Measurements from ENCODE around the gene DGCR2.
A peak's percentile ranks its signal among the peaks of the same experiment; 100 is the strongest.
"Not testable (repeated sequence)": the region's sequence is repeated elsewhere in the genome, so short reads cannot be mapped to it uniquely, and the experiment has no call there.

The DGCR2 gene

DNA sequence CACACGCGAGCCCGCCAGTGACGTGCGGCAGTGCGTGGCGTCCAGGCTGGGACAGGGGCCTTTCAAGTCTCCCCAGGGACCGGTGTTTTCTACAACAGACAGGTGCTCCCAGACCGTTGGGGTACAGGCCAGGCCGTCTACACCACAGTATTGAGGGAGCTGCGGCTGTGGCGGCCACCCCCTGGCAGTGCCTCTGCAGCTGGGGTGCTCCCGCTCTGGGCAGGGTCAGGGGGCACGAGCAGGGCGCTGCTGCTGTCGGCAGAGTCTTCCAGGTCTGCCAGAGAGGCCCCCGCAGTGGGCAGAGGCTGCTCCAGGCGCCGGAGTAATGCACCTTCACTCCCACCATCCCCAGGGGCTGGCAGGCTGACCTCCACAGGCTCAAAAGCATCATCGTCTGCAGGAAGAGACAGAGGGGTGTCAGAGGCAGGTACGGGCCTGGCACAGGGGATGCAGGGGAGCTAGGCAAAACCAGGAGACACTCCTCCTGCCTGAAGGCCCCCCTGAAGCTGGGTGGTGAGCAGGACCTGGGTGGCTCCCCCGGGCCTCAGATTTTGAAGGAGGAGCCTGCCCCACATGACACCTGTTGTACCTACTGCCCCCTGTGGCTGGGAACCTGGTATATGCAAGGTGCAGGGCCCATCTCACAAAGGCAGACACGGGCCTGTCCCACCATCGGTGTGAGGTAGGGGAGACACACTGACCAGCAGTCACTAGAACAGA, 83.3 kb downstream of the DGCR2 start:
- DNase-seq (ENCODE audit: low read depth in 2 of 2): no peak
- TF ChIP-seq, protein P1, sequence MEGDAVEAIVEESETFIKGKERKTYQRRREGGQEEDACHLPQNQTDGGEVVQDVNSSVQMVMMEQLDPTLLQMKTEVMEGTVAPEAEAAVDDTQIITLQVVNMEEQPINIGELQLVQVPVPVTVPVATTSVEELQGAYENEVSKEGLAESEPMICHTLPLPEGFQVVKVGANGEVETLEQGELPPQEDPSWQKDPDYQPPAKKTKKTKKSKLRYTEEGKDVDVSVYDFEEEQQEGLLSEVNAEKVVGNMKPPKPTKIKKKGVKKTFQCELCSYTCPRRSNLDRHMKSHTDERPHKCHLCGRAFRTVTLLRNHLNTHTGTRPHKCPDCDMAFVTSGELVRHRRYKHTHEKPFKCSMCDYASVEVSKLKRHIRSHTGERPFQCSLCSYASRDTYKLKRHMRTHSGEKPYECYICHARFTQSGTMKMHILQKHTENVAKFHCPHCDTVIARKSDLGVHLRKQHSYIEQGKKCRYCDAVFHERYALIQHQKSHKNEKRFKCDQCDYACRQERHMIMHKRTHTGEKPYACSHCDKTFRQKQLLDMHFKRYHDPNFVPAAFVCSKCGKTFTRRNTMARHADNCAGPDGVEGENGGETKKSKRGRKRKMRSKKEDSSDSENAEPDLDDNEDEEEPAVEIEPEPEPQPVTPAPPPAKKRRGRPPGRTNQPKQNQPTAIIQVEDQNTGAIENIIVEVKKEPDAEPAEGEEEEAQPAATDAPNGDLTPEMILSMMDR (IDR thresholded peaks at IDR 0.05; ENCODE audit: low read depth, low read length): no peak

DNA sequence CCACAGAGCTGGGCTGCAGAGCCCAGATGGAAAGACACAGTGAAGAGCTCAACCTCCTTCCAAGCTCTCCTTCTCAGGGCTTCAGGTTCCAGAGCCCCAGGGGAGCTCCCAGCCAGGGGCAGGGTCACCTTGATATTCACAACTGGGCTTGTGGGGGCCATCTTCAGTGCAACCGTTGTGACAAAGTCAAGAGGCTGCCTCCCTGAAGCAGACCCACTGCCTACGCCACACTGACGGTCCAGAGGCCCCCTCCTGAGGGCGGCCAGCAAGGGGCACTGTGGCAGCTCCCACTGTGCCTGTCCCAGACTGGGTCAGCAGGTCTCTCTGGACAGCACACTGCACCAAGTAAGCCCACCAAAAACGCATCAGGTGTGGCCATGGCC, 84.1 kb downstream of the DGCR2 start:
- DNase-seq (ENCODE audit: low read depth in 2 of 2): no peak
- TF ChIP-seq, protein P1 (IDR thresholded peaks at IDR 0.05; ENCODE audit: low read depth, low read length): no peak
- H3K4me3 ChIP-seq (replicated peaks in 1 of 2; ENCODE audit: low read depth in 2 of 2, low read length in 2 of 2): no peak overlapping the region

More for the DNA sequence above, 83.3 kb downstream of the DGCR2 start:
- H3K4me3 ChIP-seq (replicated peaks in 1 of 2; ENCODE audit: low read depth in 2 of 2, low read length in 2 of 2): no peak overlapping the region

DNA sequence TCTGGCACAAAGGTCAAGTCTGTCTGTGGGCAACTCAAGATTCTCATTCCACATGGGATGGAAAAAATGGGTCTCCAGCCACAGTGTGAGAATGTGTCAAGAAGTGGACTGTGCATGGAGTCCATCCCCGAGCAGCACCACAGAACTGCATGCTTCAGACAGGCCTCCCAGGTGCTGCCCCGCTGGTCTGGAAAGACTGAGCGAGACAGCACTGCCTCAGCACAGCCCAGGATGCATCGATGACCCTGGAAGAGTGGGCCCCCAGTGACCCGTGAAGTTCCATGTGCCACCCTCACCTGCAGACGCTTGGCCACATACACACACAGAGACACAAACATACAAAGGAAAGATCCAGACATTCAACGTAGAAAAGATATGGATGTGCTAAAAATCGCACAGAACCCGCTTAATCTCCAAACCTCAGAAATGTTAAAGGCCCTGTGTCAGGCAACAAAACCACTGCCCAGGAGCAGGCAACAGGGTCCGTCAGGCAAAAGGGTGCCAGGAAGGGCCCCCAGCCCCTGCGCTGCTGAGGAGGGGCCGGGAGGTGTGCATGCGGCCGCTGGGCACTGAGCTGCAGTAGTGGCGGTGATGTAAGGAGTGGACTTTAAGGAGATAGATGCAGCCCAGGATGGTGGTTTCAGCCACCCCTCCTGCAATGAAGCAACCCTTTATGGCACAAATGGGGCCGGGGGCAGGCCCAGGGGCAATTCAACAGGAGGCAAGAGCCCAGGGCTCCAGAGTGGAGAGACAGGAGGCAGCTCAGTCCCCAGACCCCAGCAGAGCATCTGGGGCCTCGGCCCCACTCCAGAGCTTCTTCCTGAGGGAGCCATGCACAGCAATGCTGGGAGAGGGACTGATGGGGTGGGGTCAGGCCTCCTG, 84.7 kb downstream of the DGCR2 start:
- no peak for DNase-seq (ENCODE audit: low read depth in 2 of 2)
- TF ChIP-seq, protein P1 (IDR thresholded peaks at IDR 0.05; ENCODE audit: low read depth, low read length): no peak
- no peak overlapping the region for H3K4me3 ChIP-seq (replicated peaks in 1 of 2; ENCODE audit: low read depth in 2 of 2, low read length in 2 of 2)

DNA sequence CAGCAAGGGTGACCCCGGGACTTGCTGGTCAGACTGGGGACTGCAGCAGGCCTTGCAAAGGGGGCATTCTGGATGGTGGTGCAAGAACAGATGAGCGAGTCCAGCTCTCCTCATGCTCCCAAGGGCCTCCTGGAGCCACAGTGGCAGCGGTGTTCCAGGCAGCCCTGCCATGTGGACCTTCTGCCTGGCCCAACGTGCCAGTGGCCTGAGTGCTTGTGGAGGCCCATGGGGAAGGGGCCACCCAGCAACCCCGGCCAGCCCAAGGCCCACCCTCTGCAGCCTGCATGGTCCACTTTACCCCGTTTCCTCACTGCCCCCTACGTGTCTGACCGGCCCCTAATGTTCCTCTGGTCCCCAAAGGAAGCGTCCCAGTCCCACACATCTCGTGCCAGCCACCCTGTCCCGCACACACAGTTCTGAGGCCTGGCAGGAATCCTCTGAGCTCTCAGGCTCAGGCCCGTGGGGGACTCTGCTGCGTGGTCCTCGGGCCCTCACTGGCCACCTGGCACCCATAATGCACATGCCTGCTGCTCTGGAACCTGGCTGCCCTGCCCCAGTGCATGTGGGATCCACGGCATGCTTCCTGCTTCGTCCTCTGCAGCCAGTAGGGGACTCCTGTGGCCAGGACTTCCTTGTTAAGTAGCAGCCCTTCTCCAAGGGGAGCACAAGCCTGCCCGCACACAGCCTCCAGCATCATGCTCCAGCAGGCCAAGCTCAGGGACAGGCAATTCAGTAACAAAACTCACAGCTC, 85.5 kb downstream of the DGCR2 start:
- peak; percentile 6 to 13 for DNase-seq (ENCODE audit: low read depth in 2 of 2)
- no peak overlapping the region for H3K4me3 ChIP-seq (replicated peaks in 1 of 2; ENCODE audit: low read depth in 2 of 2, low read length in 2 of 2)
- TF ChIP-seq, protein P1 (IDR thresholded peaks at IDR 0.05; ENCODE audit: low read depth, low read length): peak; percentile 4

DNA sequence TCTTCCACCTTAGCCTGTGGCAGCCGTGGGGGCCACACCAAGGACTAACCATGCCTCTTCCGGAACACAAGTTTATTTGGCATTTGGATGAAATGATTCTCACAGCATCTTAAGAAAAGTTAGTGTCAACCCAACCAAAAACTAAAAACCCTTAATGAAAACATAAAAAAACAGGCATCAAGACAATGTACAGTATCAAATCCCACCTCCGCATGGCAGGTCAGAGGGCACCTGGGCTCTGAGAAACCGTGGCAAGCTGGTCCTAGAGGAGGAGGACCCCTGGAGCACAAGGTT, 86.0 kb downstream of the DGCR2 start:
- H3K4me3 ChIP-seq (replicated peaks in 1 of 2; ENCODE audit: low read depth in 2 of 2, low read length in 2 of 2): no peak overlapping the region
- TF ChIP-seq, protein P1 (IDR thresholded peaks at IDR 0.05; ENCODE audit: low read depth, low read length): no peak
- no peak for DNase-seq (ENCODE audit: low read depth in 2 of 2)

DNA sequence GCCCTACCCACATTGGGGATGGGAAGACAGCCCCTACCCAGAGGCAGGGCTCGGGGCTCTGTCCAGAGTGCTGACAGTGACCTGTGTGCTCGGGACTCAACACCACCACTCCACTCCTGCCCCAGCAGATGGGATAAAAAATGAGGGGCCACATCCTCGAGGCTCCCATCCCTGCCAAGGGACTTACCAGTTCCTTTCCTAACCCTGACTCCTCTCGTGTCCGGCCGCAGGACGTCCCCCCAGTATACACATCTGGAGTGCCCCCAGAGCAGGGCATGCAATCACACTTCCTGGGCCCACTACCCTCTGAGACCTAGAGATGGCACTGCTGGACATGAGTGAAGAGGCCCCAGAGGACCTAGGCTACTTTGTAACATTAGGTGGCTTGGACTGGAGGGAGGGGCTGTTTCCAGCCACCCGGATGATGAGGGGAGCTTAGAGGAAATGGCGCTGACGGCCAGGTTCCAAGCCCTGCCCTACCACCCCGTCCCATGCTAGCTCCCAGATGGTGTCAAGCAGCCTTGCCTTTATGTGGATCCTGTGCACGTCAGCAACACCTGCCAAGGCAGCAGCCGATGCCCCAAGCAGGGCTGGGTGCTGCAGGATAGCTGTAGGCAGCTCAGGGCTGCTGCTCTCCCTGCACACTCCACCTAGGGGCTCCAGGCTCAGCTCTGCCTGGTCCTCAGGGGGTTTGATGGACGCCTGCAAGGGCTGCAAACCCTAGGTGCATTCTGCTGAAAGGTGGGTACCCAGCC, 86.6 kb downstream of the DGCR2 start:
- TF ChIP-seq, protein P1 (IDR thresholded peaks at IDR 0.05; ENCODE audit: low read depth, low read length): no peak
- H3K4me3 ChIP-seq (replicated peaks in 1 of 2; ENCODE audit: low read depth in 2 of 2, low read length in 2 of 2): no peak overlapping the region
- DNase-seq (ENCODE audit: low read depth in 2 of 2): peak in 1 of 2 donors; percentile 7

DNA sequence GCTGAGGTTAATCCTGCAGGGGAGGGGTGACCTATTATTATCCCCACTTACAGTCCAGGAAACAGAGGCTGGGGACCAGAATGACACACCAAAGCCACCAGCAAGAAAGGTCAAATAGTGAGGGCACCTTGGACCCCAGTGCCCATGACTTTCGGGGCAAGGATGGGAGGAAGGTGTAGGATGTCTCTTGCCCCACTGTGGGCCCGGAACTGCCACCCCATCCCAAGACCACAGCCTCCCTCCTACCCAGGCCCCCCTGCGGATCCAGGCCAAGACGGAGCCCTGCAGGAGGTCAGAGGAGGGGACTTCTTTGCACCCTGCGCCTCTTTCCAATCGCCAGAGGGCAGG, 87.1 kb downstream of the DGCR2 start:
- not testable (repeated sequence) for DNase-seq (ENCODE audit: low read depth in 2 of 2); H3K4me3 ChIP-seq (replicated peaks in 1 of 2; ENCODE audit: low read depth in 2 of 2, low read length in 2 of 2)

DNA sequence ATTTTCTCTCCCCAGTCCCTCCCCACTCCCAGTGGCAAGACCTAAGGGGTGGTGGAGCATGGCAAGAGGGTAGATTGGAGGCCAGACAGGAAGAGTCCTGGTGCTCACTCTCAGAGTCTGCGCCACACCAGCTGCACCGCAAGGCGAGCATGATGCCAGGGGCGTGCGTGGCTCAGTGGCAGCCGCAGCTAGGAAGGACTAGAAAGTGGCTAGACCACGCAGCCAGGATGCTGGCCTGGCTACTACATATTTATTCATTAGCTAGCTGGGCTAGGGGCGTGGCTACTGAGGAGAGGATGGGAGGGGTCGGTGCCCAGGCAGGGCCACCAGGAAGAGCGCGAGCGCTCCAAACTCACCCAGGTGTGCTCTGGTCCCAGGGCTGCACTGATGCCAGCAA, 87.5 kb downstream of the DGCR2 start:
- not testable (repeated sequence) for DNase-seq (ENCODE audit: low read depth in 2 of 2); H3K4me3 ChIP-seq (replicated peaks in 1 of 2; ENCODE audit: low read depth in 2 of 2, low read length in 2 of 2)

DNA sequence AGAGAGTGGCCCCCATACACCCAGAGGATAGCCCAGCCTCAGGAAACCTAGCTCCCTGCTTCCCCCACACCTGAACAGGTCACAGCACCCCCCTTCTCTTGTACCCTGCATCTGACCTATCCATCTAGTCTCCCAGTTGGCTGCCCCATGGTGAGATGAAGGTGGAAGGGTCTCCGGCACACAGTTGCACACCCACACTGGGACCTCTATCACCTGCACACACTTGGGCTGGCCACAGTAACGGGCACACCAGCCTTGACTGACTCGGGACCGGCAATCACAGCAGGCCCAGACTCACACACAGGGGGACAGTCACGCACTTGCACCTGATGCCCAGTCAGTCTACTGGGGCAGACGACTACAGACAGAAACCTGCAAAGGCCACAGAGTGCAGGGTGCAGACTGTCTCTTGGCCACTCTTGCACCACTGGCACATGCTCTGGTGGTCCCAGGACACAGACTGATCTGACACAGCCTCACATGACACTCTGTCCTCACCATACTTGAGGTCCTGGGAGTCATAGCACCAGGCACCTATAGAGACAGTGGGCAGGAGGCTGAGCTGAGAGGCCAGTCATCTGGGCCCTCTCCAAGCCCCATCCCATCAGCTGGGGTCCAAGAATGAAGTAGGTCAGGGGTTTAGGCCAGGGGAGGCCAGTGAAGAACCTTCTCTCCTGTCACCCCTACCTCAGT, 88.0 kb downstream of the DGCR2 start:
- not testable (repeated sequence) for H3K4me3 ChIP-seq (replicated peaks in 1 of 2; ENCODE audit: low read depth in 2 of 2, low read length in 2 of 2); DNase-seq (ENCODE audit: low read depth in 2 of 2)
